ENCODE measurements around the gene IL36RN.
"Not testable (repeated sequence)": the region's sequence is repeated elsewhere in the genome, so short reads cannot be mapped to it uniquely, and the experiment has no call there.

IL36RN gene

GRCh38 chr2:113075600-113075999 lies 16.6 kb downstream of the IL36RN start:
- no peak for DNase-seq

- no peak for DNase-seq
These were observed 18.1 kb downstream of the IL36RN start for GRCh38 chr2:113076954-113077669.

GRCh38 chr2:113077921-113078320 lies 18.9 kb downstream of the IL36RN start:
- no peak for DNase-seq

- DNase-seq: no peak
These were observed 19.4 kb downstream of the IL36RN start for GRCh38 chr2:113078350-113078839.

GRCh38 chr2:113079131-113079530 lies 20.1 kb downstream of the IL36RN start:
- no peak for DNase-seq

GRCh38 chr2:113080134-113080533 lies 21.1 kb downstream of the IL36RN start:
- peak; percentile 34 for DNase-seq

GRCh38 chr2:113081488-113082210 lies 22.7 kb downstream of the IL36RN start:
- DNase-seq: no peak

- DNase-seq: no peak
These were observed 24.3 kb downstream of the IL36RN start for GRCh38 chr2:113083296-113083695.

- peak; percentile 26 for DNase-seq
These were observed 25.4 kb downstream of the IL36RN start for GRCh38 chr2:113084249-113085000.

GRCh38 chr2:113085542-113085941 lies 26.5 kb downstream of the IL36RN start:
- DNase-seq: no peak

- no peak for DNase-seq
These were observed 29.4 kb downstream of the IL36RN start for GRCh38 chr2:113088213-113088992.

- DNase-seq: no peak
These were observed 30.9 kb downstream of the IL36RN start for GRCh38 chr2:113089916-113090315.

- DNase-seq: no peak
These were observed 32.4 kb downstream of the IL36RN start for GRCh38 chr2:113091231-113091896.

- DNase-seq: no peak
These were observed 34.0 kb downstream of the IL36RN start for GRCh38 chr2:113092864-113093612.

- DNase-seq: no peak
These were observed 34.6 kb downstream of the IL36RN start for GRCh38 chr2:113093613-113093977.

GRCh38 chr2:113096306-113096705 lies 37.3 kb downstream of the IL36RN start:
- not testable (repeated sequence) for DNase-seq

- DNase-seq: not testable (repeated sequence)
These were observed 38.0 kb downstream of the IL36RN start for GRCh38 chr2:113096842-113097618.

- DNase-seq: peak; percentile 28
These were observed 39.0 kb downstream of the IL36RN start for GRCh38 chr2:113098041-113098440.

- no peak for DNase-seq
These were observed 39.5 kb downstream of the IL36RN start for GRCh38 chr2:113098532-113098931.

GRCh38 chr2:113102133-113102532 lies 43.1 kb downstream of the IL36RN start:
- DNase-seq: no peak

- no peak for DNase-seq
These were observed 44.3 kb downstream of the IL36RN start for GRCh38 chr2:113103277-113103676.
